ENCODE measurements around the gene HIPK3. TPM values are rescaled to one million over a fixed set of nuclear protein-coding genes. Genes with fewer than 3 reads are reported as not detected.

HIPK3 gene
- total and polyA plus RNA-seq, 9 of the 15 experiments (the other 6 are each of a cell fraction or from before 2014, with no cell fraction given), result 2.3 to 19.6 (median 7.5) TPM

GRCh38 chr11:33207408-33207985, 49.7 kb upstream of the HIPK3 start (continued):
- TF ChIP-seq ZBTB49 (CRISPR knock-in tag; IDR thresholded peaks at IDR 0.05; ENCODE audit: borderline replicate concordance), result no peak
- no peak for TF ChIP-seq ZNF511 (CRISPR knock-in tag; IDR thresholded peaks at IDR 0.05)
- TF ChIP-seq DACH1 (IDR thresholded peaks at IDR 0.05; ENCODE audit: partially characterized antibody), result no peak
- TF ChIP-seq SPI1 (IDR thresholded peaks at IDR 0.05; ENCODE audit: borderline replicate concordance, low read depth, low read length), result no peak
- TF ChIP-seq ZNF436 (CRISPR knock-in tag; IDR thresholded peaks at IDR 0.05), result no peak
- no peak for TF ChIP-seq CXXC5 (CRISPR knock-in tag; IDR thresholded peaks at IDR 0.05)
- TF ChIP-seq POLR2H (tag; IDR thresholded peaks at IDR 0.05; ENCODE audit: low read depth), result no peak
- TF ChIP-seq TSHZ1 (CRISPR knock-in tag; IDR thresholded peaks at IDR 0.05), result no peak
- no peak for TF ChIP-seq NCOA6 (IDR thresholded peaks at IDR 0.05)
- TF ChIP-seq ZNF57 (CRISPR knock-in tag; IDR thresholded peaks at IDR 0.05), result no peak
- TF ChIP-seq GATAD2B (IDR thresholded peaks at IDR 0.05; ENCODE audit: borderline replicate concordance), result no peak
- TF ChIP-seq NONO (IDR thresholded peaks at IDR 0.05; ENCODE audit: low read depth in 2 of 2, low read length in 1 of 2), result no peak
- TF ChIP-seq ZNF79 (CRISPR knock-in tag; IDR thresholded peaks at IDR 0.05; ENCODE audit: low read depth), result no peak
- TF ChIP-seq TAF15 (IDR thresholded peaks at IDR 0.05; ENCODE audit: low read depth, low read length), result no peak
- no peak for TF ChIP-seq HDAC6 (IDR thresholded peaks at IDR 0.05; ENCODE audit: low read depth, low read length)
- TF ChIP-seq CBX2 (IDR thresholded peaks at IDR 0.05; ENCODE audit: insufficient read depth, low read length, poor library complexity, severe bottlenecking), result no peak
- no peak for TF ChIP-seq ZNF143 (CRISPR knock-in tag; IDR thresholded peaks at IDR 0.05)
- TF ChIP-seq CGGBP1 (CRISPR knock-in tag; IDR thresholded peaks at IDR 0.05), result no peak
- no peak for TF ChIP-seq TCF7L2 (IDR thresholded peaks at IDR 0.05; ENCODE audit: low read depth, low read length)
- TF ChIP-seq MED1 (CRISPR knock-in tag; IDR thresholded peaks at IDR 0.05; ENCODE audit: borderline replicate concordance), result no peak
